ENCODE data around the gene ZNF525. TPM values are rescaled to one million over a fixed set of nuclear protein-coding genes. Genes with fewer than 3 reads are reported as not detected.
"Not testable (repeated sequence)": the region's sequence is repeated elsewhere in the genome, so short reads cannot be mapped to it uniquely, and the experiment has no call there.

ZNF525 gene
- polyA plus RNA-seq, 1 donor from 2014 or later = 5.1 TPM

GRCh38 chr19:53394974-53395839 is 29.7 kb downstream of the ZNF525 start, which contains the start of gene ZNF765:
ZNF765 (plus strand) TSS chr19:53395149; CDS start chr19:53398016, 2,867 bp downstream.
- H3K4me3 ChIP-seq (ENCODE audit: low read length) = peak within 1 kb of the TSS; percentile 82
- peak within 1 kb of the TSS; percentile 91 for H3K4me2 ChIP-seq (ENCODE audit: low read length)
- H3K9ac ChIP-seq (ENCODE audit: low read length) = peak within 1 kb of the TSS; percentile 58
- peak within 1 kb of the TSS; percentile 19 for H3K27ac ChIP-seq (ENCODE audit: low read length)
- H3K9me2 ChIP-seq (ENCODE audit: insufficient read depth, low read length) = no peaks in the 10 kb centered on the region
- peak within 1 kb of the TSS; percentile 65 for H2AFZ ChIP-seq (ENCODE audit: low read depth, low read length)
- H3F3A ChIP-seq (ENCODE audit: insufficient read depth, low read length, poor library complexity, severe bottlenecking) = no peaks in the 10 kb centered on the region
- no peaks in the 10 kb centered on the region for H3K27me3 ChIP-seq (ENCODE audit: insufficient read depth, low read depth, low read length)
- no peaks in the 10 kb centered on the region for H3K9me3 ChIP-seq (ENCODE audit: low read length)
- H4K20me1 ChIP-seq (ENCODE audit: insufficient read depth) = no peaks in the 10 kb centered on the region
- H3K36me3 ChIP-seq (ENCODE audit: insufficient read depth, low read length) = no peaks in the 10 kb centered on the region
- TF ChIP-seq EP300 (conservative IDR thresholded peaks at IDR 0.05; ENCODE audit: poor library complexity, severe bottlenecking) (no peak), MXI1 (conservative IDR thresholded peaks at IDR 0.05; ENCODE audit: poor library complexity, severe bottlenecking) (peak; percentile 89), SMC3 (conservative IDR thresholded peaks at IDR 0.05; ENCODE audit: poor library complexity) (peak; percentile 59), RAD21 (conservative IDR thresholded peaks at IDR 0.05) (peak; percentile 48), POLR2AphosphoS5 (IDR thresholded peaks at IDR 0.05) (peak; percentile 26), TAF1 (IDR thresholded peaks at IDR 0.05; ENCODE audit: low read depth) (no peak), REST (IDR thresholded peaks at IDR 0.05; ENCODE audit: borderline replicate concordance) (no peak), CTCF (IDR thresholded peaks at IDR 0.05; ENCODE audit: poor library complexity, severe bottlenecking) (peak; percentile 74), EZH2 (IDR thresholded peaks at IDR 0.05; ENCODE audit: borderline replicate concordance, insufficient read depth, low read length, poor library complexity, severe bottlenecking) (no peak)
- H3K79me2 ChIP-seq (replicated peaks; ENCODE audit: insufficient read depth, low read length) = no peaks in the 10 kb centered on the region

- H3K27ac ChIP-seq (ENCODE audit: low read length); H2AFZ ChIP-seq (ENCODE audit: low read depth, low read length): not testable (repeated sequence)
- H3K9ac ChIP-seq (ENCODE audit: low read length) = peak overlapping the region; percentile 58
Observed at GRCh38 chr19:53395840-53396524, 30.5 kb downstream of the ZNF525 start.

More at GRCh38 chr19:53395840-53396524, 30.5 kb downstream of the ZNF525 start:
- H3F3A ChIP-seq (ENCODE audit: insufficient read depth, low read length, poor library complexity, severe bottlenecking); H3K9me2 ChIP-seq (ENCODE audit: insufficient read depth, low read length); H3K79me2 ChIP-seq (replicated peaks; ENCODE audit: insufficient read depth, low read length); H3K9me3 ChIP-seq (ENCODE audit: low read length); H4K20me1 ChIP-seq (ENCODE audit: insufficient read depth); H3K36me3 ChIP-seq (ENCODE audit: insufficient read depth, low read length); H3K27me3 ChIP-seq (ENCODE audit: insufficient read depth, low read depth, low read length): not testable (repeated sequence)
- H3K4me3 ChIP-seq (ENCODE audit: low read length) = peak overlapping the region; percentile 82
- H3K4me2 ChIP-seq (ENCODE audit: low read length) = peak overlapping the region; percentile 55

All from neural cell (in vitro differentiated cells).